GM18498 (cell line): ENCODE measurements around the gene COMMD4.
"Not testable (repeated sequence)": the region's sequence is repeated elsewhere in the genome, so short reads cannot be mapped to it uniquely, and the experiment has no call there.

Source experiments
- ATAC-seq: cut with Tn5 transposase; IDR thresholded peaks from one replicate; pipeline ENCODE4 v1.9.1; 2021; ENCODE audit warnings: mild to moderate bottlenecking, moderate library complexity; ENCODE audit not compliant: unreplicated experiment

Gene COMMD4

GRCh38 chr15:75371486-75371885 is 35.6 kb downstream of the COMMD4 start:
- no peak for ATAC-seq

- no peak for ATAC-seq
Observed at GRCh38 chr15:75371901-75372688, 36.2 kb downstream of the COMMD4 start.

GRCh38 chr15:75380773-75381172 is 44.9 kb downstream of the COMMD4 start:
- ATAC-seq: no peak

DNA sequence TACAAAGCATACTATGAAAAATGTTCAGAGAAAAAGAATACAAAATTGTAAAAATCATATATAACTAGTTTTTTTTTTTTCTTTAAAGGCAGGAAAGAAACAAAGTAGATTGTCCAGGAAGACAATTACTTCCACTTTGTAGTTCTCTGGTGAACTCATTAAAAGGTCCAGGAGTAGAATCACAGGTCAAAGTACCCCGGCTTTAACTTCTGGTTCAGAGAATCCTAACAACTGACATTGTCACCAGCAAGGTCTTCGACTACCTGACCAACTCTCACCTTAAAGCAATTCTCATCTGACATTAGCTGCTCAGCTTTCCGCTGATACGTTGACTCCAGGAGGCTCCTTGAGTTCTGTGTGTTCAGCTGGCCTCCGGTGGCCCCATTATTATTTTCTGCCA is 48.1 kb downstream of the COMMD4 start:
- not testable (repeated sequence) for ATAC-seq
